Mucosa of descending colon (tissue), 3 donors: ENCODE measurements around the gene PEPD. TPM values are rescaled to one million over a fixed set of nuclear protein-coding genes. Genes with fewer than 3 reads are reported as not detected.

ENCODE experiments used
- ATAC-seq: fragments of 200-7000 bp; cut with Tn5 transposase; one replicate; pipeline ENCODE4 v1.9.1; 2020; ENCODE audit warnings: mild to moderate bottlenecking, moderate library complexity
- DNase-seq, 3 donors: peaks; one replicate each; pipeline ENCODE4 v3.0.0-alpha.2; 2020
- H3K36me3 ChIP-seq: fragments of 200-600 bp; one replicate; pipeline ENCODE4 v1.8.0; 2021; ENCODE audit warnings: low read depth, mild to moderate bottlenecking
- H3K4me1 ChIP-seq: fragments of 200-600 bp; one replicate; pipeline ENCODE4 v1.8.0; 2021; ENCODE audit warnings: low read depth, mild to moderate bottlenecking
- H3K4me3 ChIP-seq: fragments of 200-600 bp; one replicate; pipeline ENCODE4 v1.8.0; 2021; ENCODE audit warnings: mild to moderate bottlenecking
- H3K9me3 ChIP-seq: fragments of 200-600 bp; one replicate; pipeline ENCODE4 v1.8.0; 2021; ENCODE audit warnings: mild to moderate bottlenecking
- intact Hi-C, 2 donors: fragments of 100-400 bp; cut with DNase I in 1 of 2; cut with micrococcal nuclease in 1 of 2; formaldehyde crosslinking; loops; one replicate each; pipeline versions ENCODE4 v1.11.0 to v1.11.1; 2022; cut with DNase I, micrococcal nuclease
- total RNA-seq, 3 donors: library from RNA; stranded (reverse); fragmentation: NEBNext Ultra II Directional in 2 of 3; extraction: Animal tissue kit (Norgen Biotek cat#: 25700) in 2 of 3; gene quantifications; one replicate each; pipeline versions ENCODE4 v1.2.1 to v1.2.4, GENCODE V29; 2021 to 2023
- TF ChIP-seq, protein P1 (sequence below): fragments of 200-600 bp; IDR thresholded peaks from one replicate; pipeline ENCODE4 v1.8.0; 2022; ENCODE audit warnings: antibody characterized with exemption, mild to moderate bottlenecking
- donor health status: DM: no; HTN: no; CAD: no; lungs with moderate emphysema.
- donor health status: DM: no; HTN: no; CAD: no.
- donor health status: DM: no; HTN: yes; CAD: no.

The PEPD gene
- total RNA-seq, 3 donors from 2014 or later: 40.4 to 91.5 (median 79.1) TPM

DNA sequence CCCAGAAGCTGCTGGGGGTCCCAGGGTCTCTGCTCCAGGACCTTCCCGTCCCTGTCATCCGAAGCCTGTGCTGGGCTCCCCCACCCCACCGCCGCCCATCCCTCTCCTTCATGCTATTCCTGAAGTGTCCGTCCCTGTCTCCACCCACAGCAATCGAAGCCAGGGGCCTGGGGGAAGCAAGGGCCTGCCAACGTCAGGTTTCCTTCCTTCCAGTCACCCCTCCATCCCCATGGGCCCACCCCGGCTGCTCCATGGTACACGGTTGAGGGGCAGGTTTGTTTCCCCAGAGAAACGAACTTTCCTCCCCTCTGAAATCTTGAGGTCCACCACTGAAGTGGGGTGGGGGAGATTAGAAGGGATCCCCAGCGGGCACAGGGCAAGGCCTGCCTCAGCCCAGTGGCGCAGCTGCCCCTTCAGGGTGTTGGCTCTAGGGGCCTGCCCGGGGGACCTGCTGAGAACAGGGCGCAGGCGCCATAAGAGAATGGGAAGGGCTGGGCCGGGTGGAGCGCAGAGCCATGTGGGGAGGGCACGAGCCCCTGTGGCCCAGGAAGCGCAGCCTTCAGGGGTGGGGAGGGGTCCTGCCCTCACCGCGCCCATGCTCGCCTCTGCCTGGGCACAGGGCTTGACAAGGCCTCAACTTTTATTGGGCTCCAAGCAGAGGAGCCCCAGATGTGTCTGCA lies 132.0 kb downstream of the PEPD start:
- Histone ChIP-seq H3K9me3 (no peaks in the 10 kb centered on the region), H3K36me3 (no peaks in the 10 kb centered on the region), H3K4me3 (no peak overlapping the region), H3K4me1 (peaks cover 44% of the 10 kb centered on the region)
- TF ChIP-seq, protein P1, sequence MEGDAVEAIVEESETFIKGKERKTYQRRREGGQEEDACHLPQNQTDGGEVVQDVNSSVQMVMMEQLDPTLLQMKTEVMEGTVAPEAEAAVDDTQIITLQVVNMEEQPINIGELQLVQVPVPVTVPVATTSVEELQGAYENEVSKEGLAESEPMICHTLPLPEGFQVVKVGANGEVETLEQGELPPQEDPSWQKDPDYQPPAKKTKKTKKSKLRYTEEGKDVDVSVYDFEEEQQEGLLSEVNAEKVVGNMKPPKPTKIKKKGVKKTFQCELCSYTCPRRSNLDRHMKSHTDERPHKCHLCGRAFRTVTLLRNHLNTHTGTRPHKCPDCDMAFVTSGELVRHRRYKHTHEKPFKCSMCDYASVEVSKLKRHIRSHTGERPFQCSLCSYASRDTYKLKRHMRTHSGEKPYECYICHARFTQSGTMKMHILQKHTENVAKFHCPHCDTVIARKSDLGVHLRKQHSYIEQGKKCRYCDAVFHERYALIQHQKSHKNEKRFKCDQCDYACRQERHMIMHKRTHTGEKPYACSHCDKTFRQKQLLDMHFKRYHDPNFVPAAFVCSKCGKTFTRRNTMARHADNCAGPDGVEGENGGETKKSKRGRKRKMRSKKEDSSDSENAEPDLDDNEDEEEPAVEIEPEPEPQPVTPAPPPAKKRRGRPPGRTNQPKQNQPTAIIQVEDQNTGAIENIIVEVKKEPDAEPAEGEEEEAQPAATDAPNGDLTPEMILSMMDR: no peak
- ATAC-seq: peak; percentile 39
- peak in 2 of 3 donors; percentile 57 to 65 for DNase-seq
- intact Hi-C loops: no loop called here

DNA sequence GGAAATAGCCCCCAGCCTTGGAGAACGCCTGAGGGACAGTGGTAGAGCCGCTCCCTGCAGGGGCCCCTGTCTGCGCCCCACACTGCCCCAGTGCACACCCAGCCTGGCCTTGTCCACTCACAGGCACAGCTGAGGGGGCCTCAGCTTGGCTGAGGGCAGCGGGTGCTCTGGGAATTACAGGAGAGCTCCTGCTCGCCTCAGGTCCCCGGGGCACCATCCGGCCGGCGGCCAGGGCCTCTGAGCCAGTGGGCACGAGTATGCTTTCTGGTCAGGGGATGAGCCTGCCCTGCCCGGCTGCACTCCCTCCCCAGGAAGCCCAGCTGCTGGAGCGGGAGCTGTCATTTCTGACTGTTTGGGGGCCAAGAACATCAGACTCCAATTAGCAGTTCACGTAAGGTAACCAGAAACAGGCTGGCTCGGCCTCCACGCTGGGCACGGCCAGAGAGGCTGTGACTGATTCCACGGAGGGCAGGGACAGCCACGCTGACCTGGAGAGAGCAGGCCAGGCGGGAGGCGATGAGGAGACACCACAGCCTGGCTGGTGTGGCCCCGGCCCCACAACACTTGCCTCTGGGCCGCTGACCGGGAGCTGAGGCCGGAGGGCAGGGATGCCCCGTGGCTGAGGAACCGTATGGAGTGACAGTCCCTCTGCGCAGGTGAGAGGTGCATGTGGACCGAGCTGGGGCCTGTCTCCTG lies 132.7 kb downstream of the PEPD start:
- intact Hi-C loops: no loop called here
- H3K4me3 ChIP-seq: no peak overlapping the region
- peaks cover 42% of the 10 kb centered on the region for H3K4me1 ChIP-seq
- TF ChIP-seq, protein P1: no peak
- H3K9me3 ChIP-seq: no peaks in the 10 kb centered on the region
- DNase-seq (peak in 2 of 3 donors; percentile 27 to 54), ATAC-seq (no peak)
- H3K36me3 ChIP-seq: no peaks in the 10 kb centered on the region

DNA sequence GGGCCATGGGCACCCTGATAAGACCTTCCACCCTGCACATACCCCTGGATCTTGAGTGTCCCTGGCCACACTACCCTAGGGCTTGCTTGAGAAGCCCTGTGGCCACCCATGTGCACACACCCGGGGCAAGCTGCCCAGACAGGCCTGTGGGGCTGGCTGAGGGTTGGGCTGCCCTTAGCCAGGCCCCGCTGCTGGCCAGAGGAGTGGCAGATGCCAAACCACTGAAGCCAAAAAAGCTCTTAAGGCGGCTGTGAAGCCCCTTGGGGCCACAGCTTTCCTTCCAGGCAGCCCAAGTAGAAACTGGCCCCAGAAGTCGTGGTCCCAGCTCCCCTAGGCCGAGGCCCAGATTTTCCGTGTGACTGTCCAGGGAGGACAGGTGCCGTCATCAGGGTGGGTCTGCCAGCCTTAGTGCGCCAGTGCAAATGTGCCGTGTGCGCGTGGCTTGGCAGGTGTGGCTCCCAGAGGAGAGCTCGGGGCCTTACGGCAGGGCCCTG lies 133.3 kb downstream of the PEPD start:
- TF ChIP-seq, protein P1: no peak
- intact Hi-C loops: no loop called here
- DNase-seq: peak in 2 of 3 donors; percentile 22 to 53
- Histone ChIP-seq H3K4me3 (no peak overlapping the region), H3K36me3 (no peaks in the 10 kb centered on the region), H3K4me1 (peaks cover 42% of the 10 kb centered on the region), H3K9me3 (no peaks in the 10 kb centered on the region)
- peak; percentile 2 for ATAC-seq

DNA sequence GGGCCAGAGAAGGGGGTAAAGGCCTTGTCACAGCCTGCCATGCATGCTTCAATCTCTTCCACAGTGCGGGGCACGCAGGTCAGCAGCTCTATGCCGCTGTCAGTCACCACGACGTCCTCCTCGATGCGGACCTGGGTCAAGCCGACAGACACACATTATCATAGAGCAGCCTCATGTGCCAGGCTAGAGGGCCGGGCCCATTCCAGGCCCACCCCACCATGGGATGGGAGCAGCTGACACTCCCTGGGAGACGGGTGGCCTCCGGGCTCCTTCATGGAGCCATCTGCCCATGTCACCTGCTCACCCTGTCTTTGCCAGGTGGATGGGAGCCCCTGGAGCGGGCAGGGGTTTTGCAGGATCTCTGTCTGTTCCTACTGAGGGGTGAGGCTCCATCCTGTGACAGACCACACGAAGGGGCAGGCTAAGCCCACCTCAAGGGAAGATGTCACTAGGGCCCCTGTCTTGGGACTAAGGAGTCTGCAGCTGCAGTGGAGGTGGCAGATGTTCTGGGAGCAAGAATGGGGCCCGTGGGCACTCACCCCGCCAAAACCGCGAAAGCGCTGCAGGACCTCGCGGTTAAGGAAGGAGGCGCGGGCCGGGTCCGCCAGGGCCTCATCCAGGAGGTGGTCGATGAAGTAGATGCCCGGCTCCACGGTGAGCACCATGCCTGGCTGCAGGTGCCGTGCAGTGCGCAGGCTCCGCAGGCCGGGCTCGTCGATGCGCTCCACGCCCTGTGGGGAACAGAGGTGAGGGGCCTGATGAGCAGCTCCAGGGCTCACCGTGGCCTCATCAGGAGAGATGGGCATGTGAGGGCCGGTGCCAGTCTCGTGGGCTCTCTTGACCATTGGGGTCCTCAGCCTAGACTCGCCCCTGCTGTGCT lies 134.0 kb downstream of the PEPD start:
- intact Hi-C loops: no loop called here
- Histone ChIP-seq H3K4me1 (peaks cover 39% of the 10 kb centered on the region), H3K36me3 (no peaks in the 10 kb centered on the region), H3K4me3 (no peak overlapping the region), H3K9me3 (no peaks in the 10 kb centered on the region)
- no peak for ATAC-seq
- TF ChIP-seq, protein P1: no peak
- peak in 1 of 3 donors; percentile 26 for DNase-seq

DNA sequence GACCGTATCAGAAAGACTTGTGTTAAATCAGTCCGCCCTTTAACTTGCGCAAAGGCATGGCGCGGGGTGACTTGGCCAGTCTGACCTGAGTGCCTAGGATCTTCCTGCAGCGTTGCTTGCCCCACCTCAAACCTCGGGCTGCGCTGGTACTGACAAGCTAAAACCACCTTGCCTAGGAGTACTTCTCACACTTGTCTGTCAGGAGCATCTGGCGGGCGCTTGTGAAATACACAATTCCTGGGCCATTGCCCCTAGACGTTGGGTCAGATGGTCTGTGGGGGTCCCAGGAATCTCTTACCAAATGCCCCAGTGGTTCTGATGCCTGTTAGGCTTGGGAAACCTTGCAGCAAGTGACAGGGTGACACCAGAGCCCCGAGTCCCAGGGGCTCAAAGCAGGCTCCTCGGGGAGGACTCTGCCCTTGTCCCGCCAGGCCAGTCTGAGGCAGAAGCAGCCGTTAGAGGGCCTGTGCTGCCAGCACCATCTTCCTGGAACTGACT lies 135.2 kb downstream of the PEPD start:
- TF ChIP-seq, protein P1: no peak
- ATAC-seq (no peak), DNase-seq (peak in 1 of 3 donors; percentile 20)
- H3K36me3 ChIP-seq: no peaks in the 10 kb centered on the region
- peaks cover 28% of the 10 kb centered on the region for H3K4me1 ChIP-seq
- intact Hi-C loops: no loop called here
- no peaks in the 10 kb centered on the region for H3K9me3 ChIP-seq
- H3K4me3 ChIP-seq: no peak overlapping the region
